Measurements from ENCODE around the gene HEG1.

DNA sequence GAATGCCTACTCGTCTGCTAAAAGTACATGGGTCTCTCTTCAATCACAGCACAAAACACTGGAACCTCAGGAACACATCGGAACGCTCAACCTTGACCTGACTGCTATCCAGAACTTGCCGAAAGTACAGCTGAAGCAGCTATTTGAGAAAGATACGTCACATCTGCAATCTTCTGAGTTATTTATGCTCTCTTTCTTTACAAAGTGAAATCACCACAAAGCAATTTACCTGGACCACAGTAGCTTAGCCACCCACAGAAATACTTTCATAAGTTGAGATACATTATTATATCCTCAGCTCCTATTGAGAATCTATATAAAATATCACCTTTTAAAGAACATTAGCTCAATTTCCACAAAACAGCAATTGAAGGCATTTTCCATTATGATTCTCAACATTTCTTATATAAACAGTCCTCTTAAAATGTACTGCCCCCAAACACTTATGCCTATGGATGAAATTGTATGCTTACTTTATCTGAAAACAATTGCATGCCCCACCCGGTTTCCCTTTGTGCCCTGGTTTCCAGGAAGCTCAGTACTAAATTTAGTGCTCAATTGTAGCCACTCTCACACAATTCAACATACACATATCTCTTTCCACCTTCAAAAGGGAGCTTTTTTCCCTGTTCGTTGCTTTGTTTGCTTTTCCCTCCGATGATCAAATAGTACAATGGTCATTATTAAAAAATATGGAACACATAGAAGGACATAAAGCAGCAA, 31.8 kb downstream of the HEG1 start:
- TF ChIP-seq, protein P1, sequence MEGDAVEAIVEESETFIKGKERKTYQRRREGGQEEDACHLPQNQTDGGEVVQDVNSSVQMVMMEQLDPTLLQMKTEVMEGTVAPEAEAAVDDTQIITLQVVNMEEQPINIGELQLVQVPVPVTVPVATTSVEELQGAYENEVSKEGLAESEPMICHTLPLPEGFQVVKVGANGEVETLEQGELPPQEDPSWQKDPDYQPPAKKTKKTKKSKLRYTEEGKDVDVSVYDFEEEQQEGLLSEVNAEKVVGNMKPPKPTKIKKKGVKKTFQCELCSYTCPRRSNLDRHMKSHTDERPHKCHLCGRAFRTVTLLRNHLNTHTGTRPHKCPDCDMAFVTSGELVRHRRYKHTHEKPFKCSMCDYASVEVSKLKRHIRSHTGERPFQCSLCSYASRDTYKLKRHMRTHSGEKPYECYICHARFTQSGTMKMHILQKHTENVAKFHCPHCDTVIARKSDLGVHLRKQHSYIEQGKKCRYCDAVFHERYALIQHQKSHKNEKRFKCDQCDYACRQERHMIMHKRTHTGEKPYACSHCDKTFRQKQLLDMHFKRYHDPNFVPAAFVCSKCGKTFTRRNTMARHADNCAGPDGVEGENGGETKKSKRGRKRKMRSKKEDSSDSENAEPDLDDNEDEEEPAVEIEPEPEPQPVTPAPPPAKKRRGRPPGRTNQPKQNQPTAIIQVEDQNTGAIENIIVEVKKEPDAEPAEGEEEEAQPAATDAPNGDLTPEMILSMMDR (IDR thresholded peaks at IDR 0.05; ENCODE audit: poor library complexity): no peak
- TF ChIP-seq EZH2 (IDR thresholded peaks at IDR 0.05; ENCODE audit: borderline replicate concordance) (no peak), EZH2phosphoT487 (IDR thresholded peaks at IDR 0.05; ENCODE audit: low read depth, severe bottlenecking, unreplicated experiment) (no peak)
